ENCODE measurements around the gene HOXB9.

DNA sequence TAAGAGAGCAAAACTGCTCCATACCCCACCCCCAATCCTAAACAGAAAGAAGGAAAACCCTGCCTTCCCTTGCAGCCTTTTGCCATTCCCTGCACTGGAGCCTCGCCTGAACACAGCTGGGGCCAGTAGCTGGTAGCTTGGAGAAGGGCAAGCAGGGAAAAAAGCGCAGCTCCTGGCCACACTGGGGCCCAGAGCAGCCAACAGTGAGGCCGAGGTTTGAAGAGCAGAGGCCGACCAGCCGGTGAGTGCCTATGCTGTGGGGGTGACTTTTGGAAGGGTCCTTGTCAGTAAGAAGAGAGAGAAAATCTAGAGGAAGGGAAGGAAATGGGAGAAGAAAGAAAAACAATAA lies 3.2 kb upstream of the HOXB9 start:
- TF ChIP-seq POLR2AphosphoS5 (IDR thresholded peaks at IDR 0.05), result no peak
- no peak for TF ChIP-seq EP300 (IDR thresholded peaks at IDR 0.05)
- TF ChIP-seq, protein P1, sequence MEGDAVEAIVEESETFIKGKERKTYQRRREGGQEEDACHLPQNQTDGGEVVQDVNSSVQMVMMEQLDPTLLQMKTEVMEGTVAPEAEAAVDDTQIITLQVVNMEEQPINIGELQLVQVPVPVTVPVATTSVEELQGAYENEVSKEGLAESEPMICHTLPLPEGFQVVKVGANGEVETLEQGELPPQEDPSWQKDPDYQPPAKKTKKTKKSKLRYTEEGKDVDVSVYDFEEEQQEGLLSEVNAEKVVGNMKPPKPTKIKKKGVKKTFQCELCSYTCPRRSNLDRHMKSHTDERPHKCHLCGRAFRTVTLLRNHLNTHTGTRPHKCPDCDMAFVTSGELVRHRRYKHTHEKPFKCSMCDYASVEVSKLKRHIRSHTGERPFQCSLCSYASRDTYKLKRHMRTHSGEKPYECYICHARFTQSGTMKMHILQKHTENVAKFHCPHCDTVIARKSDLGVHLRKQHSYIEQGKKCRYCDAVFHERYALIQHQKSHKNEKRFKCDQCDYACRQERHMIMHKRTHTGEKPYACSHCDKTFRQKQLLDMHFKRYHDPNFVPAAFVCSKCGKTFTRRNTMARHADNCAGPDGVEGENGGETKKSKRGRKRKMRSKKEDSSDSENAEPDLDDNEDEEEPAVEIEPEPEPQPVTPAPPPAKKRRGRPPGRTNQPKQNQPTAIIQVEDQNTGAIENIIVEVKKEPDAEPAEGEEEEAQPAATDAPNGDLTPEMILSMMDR (IDR thresholded peaks at IDR 0.05), result no peak
